HepG2 (cell line): ENCODE data around the gene UAP1. TPM values are rescaled to one million over a fixed set of nuclear protein-coding genes. Genes with fewer than 3 reads are reported as not detected.

Experiments used
- ATAC-seq: fragments of 200-7000 bp; cut with Tn5 transposase; 3 replicates; pipeline ENCODE4 v1.9.1; 2020; ENCODE audit warnings: mild to moderate bottlenecking, moderate library complexity
- BruUV-seq: library from RNA; stranded (reverse); fragments of 400-500 nt; replicated peaks from 2 replicates; lab custom pipeline; 2021; lab: Mats Ljungman, UMichigan
- CTCF ChIA-PET: fragments of 300-600 bp; formaldehyde crosslinking; extraction: SDS; loops from one replicate; lab custom pipeline; 2021; ENCODE audit warnings: low total read pairs, inconsistent platforms, low intra/inter-chr PET ratio; lab: Yijun Ruan, JAX
- POLR2A ChIA-PET: fragments of 350-600 bp; sonication (Branson Sonifier 250); formaldehyde crosslinking; loops from one replicate; lab custom pipeline; 2020; ENCODE audit warnings: antibody characterized with exemption, inconsistent platforms; lab: Yijun Ruan, JAX
- DNase-seq: peaks from one replicate; pipeline ENCODE4 v3.0.0-alpha.2; 2015; ENCODE audit warnings: low spot score
- FAIRE-seq: peaks from 3 replicates; lab custom pipeline; 2011; peaks lifted over from hg19 to GRCh38; lab: Jason Lieb, UNC
- H2AFZ ChIP-seq: one replicate; pipeline ENCODE4 v1.6.1; 2011; ENCODE audit warnings: low read length, inconsistent platforms
- H3K27ac ChIP-seq: fragments of 300-600 bp; 3 replicates; pipeline ENCODE4 v1.8.0; 2011; ENCODE audit warnings: mixed run types, mild to moderate bottlenecking, mixed read lengths, low read length, inconsistent platforms; ENCODE audit not compliant: insufficient read depth; ENCODE audit errors: extremely low read length
- H3K27me3 ChIP-seq, 2 experiments: fragments of 200-600 bp in 1 of 2; 2 replicates in 1 of 2; 3 replicates in 1 of 2; pipeline versions ENCODE4 v1.6.0 to v1.8.0; 2011; ENCODE audit warnings: low read length in 2 of 2, mild to moderate bottlenecking in 2 of 2, moderate library complexity in 2 of 2, inconsistent platforms in 1 of 2; ENCODE audit not compliant: insufficient read depth in 2 of 2, control insufficient read depth in 1 of 2
- H3K36me3 ChIP-seq, 2 experiments: fragments of 200-600 bp in 1 of 2; replicated peaks in 1 of 2; 2 replicates in 1 of 2; 3 replicates in 1 of 2; pipeline versions ENCODE4 v1.5.1 to v1.8.0; 2011; ENCODE audit warnings: low read length in 2 of 2, inconsistent platforms in 1 of 2; ENCODE audit not compliant: insufficient read depth in 2 of 2, control insufficient read depth in 1 of 2
- H3K4me1 ChIP-seq: 2 replicates; pipeline ENCODE4 v1.5.1; 2012; ENCODE audit warnings: low read length, inconsistent platforms; ENCODE audit not compliant: insufficient read depth
- H3K4me2 ChIP-seq: 2 replicates; pipeline ENCODE4 v1.6.0; 2011; ENCODE audit warnings: low read depth, low read length, inconsistent platforms
- H3K4me3 ChIP-seq, 3 experiments: fragments of 200-600 bp in 1 of 3; sonication (generic), shearing (Covaris generic) in 1 of 3; replicated peaks in 1 of 3; 2 replicates each; pipeline ENCODE4 v1.5.1; 2011 to 2016; ENCODE audit warnings: low read length in 3 of 3, inconsistent platforms in 2 of 3, low read depth in 2 of 3, mild to moderate bottlenecking in 2 of 3, control low read depth in 1 of 3, mixed read lengths in 1 of 3; ENCODE audit not compliant: insufficient read depth in 1 of 3
- H3K79me2 ChIP-seq: one replicate; pipeline ENCODE4 v1.6.1; 2011; ENCODE audit warnings: low read length, inconsistent platforms; ENCODE audit not compliant: insufficient read depth
- H3K9ac ChIP-seq: 2 replicates; pipeline ENCODE4 v1.6.0; 2011; ENCODE audit warnings: mild to moderate bottlenecking, low read depth, low read length, inconsistent platforms; ENCODE audit not compliant: insufficient read depth
- H3K9me3 ChIP-seq: 2 replicates; pipeline ENCODE4 v1.5.1; 2012; ENCODE audit warnings: mild to moderate bottlenecking, low read length
- H4K20me1 ChIP-seq: 2 replicates; pipeline ENCODE4 v1.6.0; 2011; ENCODE audit warnings: inconsistent platforms, mild to moderate bottlenecking, low read length, moderate library complexity; ENCODE audit not compliant: insufficient read depth
- ATM ChIP-seq: fragments of 450-650 bp; IDR thresholded peaks from 2 replicates; pipeline ENCODE4 v1.7.1; 2017; ENCODE audit warnings: mild to moderate bottlenecking, borderline replicate concordance
- EED ChIP-seq: sonication (generic); formaldehyde crosslinking; IDR thresholded peaks from 2 replicates; pipeline ENCODE4 v1.5.0; 2020; ENCODE audit warnings: mild to moderate bottlenecking, missing genetic modification reagents
- KLF13 ChIP-seq: sonication (generic); formaldehyde crosslinking; IDR thresholded peaks from 2 replicates; pipeline ENCODE4 v1.4.0; 2020; ENCODE audit warnings: mild to moderate bottlenecking, missing genetic modification reagents
- MEF2D ChIP-seq: sonication (generic); formaldehyde crosslinking; IDR thresholded peaks from 2 replicates; pipeline ENCODE4 v1.5.1; 2020; ENCODE audit warnings: mild to moderate bottlenecking, missing genetic modification reagents
- MLLT10 ChIP-seq: sonication (generic); formaldehyde crosslinking; IDR thresholded peaks from 2 replicates; pipeline ENCODE4 v1.4.0; 2020; ENCODE audit warnings: missing genetic modification reagents
- NFKBIZ ChIP-seq: IDR thresholded peaks from 2 replicates; pipeline ENCODE4 v1.6.1; 2018; ENCODE audit warnings: missing genetic modification reagents, missing compliant biosample characterization
- NFYC ChIP-seq: IDR thresholded peaks from 2 replicates; pipeline ENCODE4 v1.6.1; 2016; ENCODE audit warnings: missing genetic modification reagents, missing compliant biosample characterization
- NR2F2 ChIP-seq: IDR thresholded peaks from 2 replicates; pipeline ENCODE4 v1.6.1; 2012; ENCODE audit warnings: low read depth, inconsistent platforms, borderline replicate concordance
- PRDM15 ChIP-seq: sonication (generic); formaldehyde crosslinking; IDR thresholded peaks from 2 replicates; pipeline ENCODE4 v1.4.0; 2020; ENCODE audit warnings: missing genetic modification reagents
- RELA ChIP-seq: sonication (generic); formaldehyde crosslinking; IDR thresholded peaks from 2 replicates; pipeline ENCODE4 v1.4.0; 2020; ENCODE audit warnings: missing genetic modification reagents
- TEAD2 ChIP-seq: sonication (generic); formaldehyde crosslinking; IDR thresholded peaks from 2 replicates; pipeline ENCODE4 v1.9.0; 2021; ENCODE audit warnings: missing genetic modification reagents
- ZBTB14 ChIP-seq: sonication (generic); formaldehyde crosslinking; IDR thresholded peaks from 2 replicates; pipeline ENCODE4 v1.4.0; 2020; ENCODE audit warnings: missing genetic modification reagents
- ZNF138 ChIP-seq: sonication (generic); formaldehyde crosslinking; IDR thresholded peaks from 2 replicates; pipeline ENCODE4 v1.5.0; 2020; ENCODE audit warnings: mild to moderate bottlenecking, low read depth, missing genetic modification reagents
- ZNF326 ChIP-seq: sonication (generic); formaldehyde crosslinking; IDR thresholded peaks from 2 replicates; pipeline ENCODE4 v1.4.0; 2020; ENCODE audit warnings: missing genetic modification reagents, borderline replicate concordance
- WGBS: methylation state at CpG from one replicate; pipeline ENCODE4 v1.1.6; 2017; ENCODE audit warnings: low lambda C conversion rate; 5-methylcytosine and 5-hydroxymethylcytosine counted together
- in situ Hi-C: cut with HindIII; loops from 2 replicates; pipeline ENCODE4 v1.10.0; 2017; ENCODE audit warnings: low pct_unique_long_range_greater_than_20kb; ENCODE audit not compliant: extremely low pct_ligation_motif_present
- intact Hi-C: fragments of 100-400 bp; cut with micrococcal nuclease; formaldehyde crosslinking; loops from one replicate; pipeline ENCODE4 v1.10.0; 2022; ENCODE audit not compliant: unreplicated experiment
- polyA plus RNA-seq, 8 experiments: library from polyadenylated mRNA; depleted of rRNA in 3 of 8; stranded (reverse) in 7 of 8; unstranded in 1 of 8; fragments of >200 nt; fragmentation: Illumina TruSeq in 4 of 8; extraction: Trizol in 4 of 8; gene quantifications; 2 replicates each; pipeline versions ENCODE4 v1.2.1 to v1.2.3, GENCODE V29; 2011 to 2016; ENCODE audit warnings: low read depth in 4 of 8, missing spikeins in 1 of 8, mixed read lengths in 1 of 8; ENCODE audit not compliant: insufficient read depth in 1 of 8
- total RNA-seq, 5 experiments: library from RNA; depleted of rRNA; stranded (reverse); fragments of >200 nt; fragmentation: Illumina TruSeq; extraction: Trizol; gene quantifications; 2 replicates each; pipeline ENCODE4 v1.2.3, GENCODE V29; 2016; ENCODE audit warnings: low read depth in 1 of 5
- TF ChIP-seq, protein P1 (sequence below): IDR thresholded peaks from 2 replicates; pipeline ENCODE4 v1.6.1; 2018; ENCODE audit warnings: missing genetic modification reagents, mild to moderate bottlenecking, missing compliant biosample characterization

UAP1 gene
- total and polyA plus RNA-seq, 2 of the 13 experiments (the other 11 are each of a cell fraction or from before 2014, with no cell fraction given): 48.4 to 117 TPM

DNA sequence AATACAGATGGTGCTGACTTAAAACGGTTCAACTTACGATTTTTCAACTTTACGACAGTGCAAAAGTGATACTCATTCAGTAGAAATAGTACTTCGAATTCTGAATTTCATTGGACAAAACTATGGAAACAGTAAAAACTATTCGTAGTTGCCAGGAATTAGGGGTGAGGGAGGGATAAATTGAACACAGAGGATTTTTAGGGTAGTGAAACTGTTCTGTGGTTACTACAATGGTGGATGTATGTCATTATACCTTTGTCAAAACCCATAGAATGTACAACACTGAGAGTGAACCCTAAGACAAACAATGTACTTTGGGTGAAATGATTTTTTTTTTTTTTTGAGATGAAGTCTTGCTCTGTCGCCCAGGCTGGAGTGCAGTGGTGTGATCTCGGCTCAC lies 78.2 kb downstream of the UAP1 start:
- FAIRE-seq (no peak), DNase-seq (no peak), ATAC-seq (no peak)
- Histone ChIP-seq H3K4me2 (no peak overlapping the region), H2AFZ (no peak overlapping the region), H3K9ac (no peak overlapping the region), H3K79me2 (no peaks in the 10 kb centered on the region), H3K4me1 (no peaks in the 10 kb centered on the region), H3K36me3 (no peaks in the 10 kb centered on the region), H3K4me3 (no peak overlapping the region), H4K20me1 (no peaks in the 10 kb centered on the region), H3K27me3 (no peaks in the 10 kb centered on the region), H3K9me3 (no peaks in the 10 kb centered on the region), H3K27ac (no peak overlapping the region)
- CTCF ChIA-PET: no interaction called here
- TF ChIP-seq EED: no peak
- no peak for TF ChIP-seq ZNF326 (CRISPR knock-in tag)
- POLR2A ChIA-PET: no interaction called here
- WGBS: 90% methylated on average over 7 of the region's 7 CpGs
- intact Hi-C loops (no loop called here), in situ Hi-C loops (no loop called here)
- no TSS peak for BruUV-seq

DNA sequence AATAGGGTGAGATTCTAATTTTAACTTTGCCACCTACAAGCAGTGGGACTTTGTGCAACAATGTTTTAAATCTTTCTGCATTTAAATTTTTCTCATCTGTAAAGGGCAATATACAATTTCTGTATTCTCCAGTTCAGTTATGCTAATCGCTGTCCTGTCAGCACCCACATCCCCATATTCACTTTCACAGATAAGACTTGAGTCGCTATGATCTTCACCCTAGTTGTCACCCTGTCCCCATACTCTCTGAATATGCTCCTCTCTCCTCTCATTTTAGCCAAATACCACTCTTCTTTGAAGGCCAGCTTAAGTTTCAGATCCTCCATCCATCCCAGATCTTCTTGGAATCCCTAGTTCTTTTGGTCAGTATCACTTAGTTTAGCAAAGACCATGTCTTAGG lies 79.6 kb downstream of the UAP1 start:
- no peak for ATAC-seq
- ChIA-PET POLR2A (no interaction called here), CTCF (no interaction called here)
- WGBS: 88% methylated on average over 2 of the region's 2 CpGs
- Histone ChIP-seq H3K79me2 (no peaks in the 10 kb centered on the region), H2AFZ (no peak overlapping the region), H3K27ac (no peak overlapping the region), H3K4me3 (no peak overlapping the region), H3K9ac (no peak overlapping the region), H3K4me1 (no peaks in the 10 kb centered on the region), H4K20me1 (no peaks in the 10 kb centered on the region), H3K36me3 (no peaks in the 10 kb centered on the region), H3K9me3 (no peaks in the 10 kb centered on the region), H3K4me2 (no peak overlapping the region), H3K27me3 (no peaks in the 10 kb centered on the region)
- in situ Hi-C loops: no loop called here
- no peak for DNase-seq
- intact Hi-C loops: no loop called here
- BruUV-seq: no TSS peak
- FAIRE-seq: no peak
- TF ChIP-seq TEAD2 (CRISPR knock-in tag): no peak
- no peak for TF ChIP-seq MEF2D
- TF ChIP-seq RELA (CRISPR knock-in tag): no peak
- no peak for TF ChIP-seq ATM
- TF ChIP-seq, protein P1, sequence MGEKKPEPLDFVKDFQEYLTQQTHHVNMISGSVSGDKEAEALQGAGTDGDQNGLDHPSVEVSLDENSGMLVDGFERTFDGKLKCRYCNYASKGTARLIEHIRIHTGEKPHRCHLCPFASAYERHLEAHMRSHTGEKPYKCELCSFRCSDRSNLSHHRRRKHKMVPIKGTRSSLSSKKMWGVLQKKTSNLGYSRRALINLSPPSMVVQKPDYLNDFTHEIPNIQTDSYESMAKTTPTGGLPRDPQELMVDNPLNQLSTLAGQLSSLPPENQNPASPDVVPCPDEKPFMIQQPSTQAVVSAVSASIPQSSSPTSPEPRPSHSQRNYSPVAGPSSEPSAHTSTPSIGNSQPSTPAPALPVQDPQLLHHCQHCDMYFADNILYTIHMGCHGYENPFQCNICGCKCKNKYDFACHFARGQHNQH (CRISPR knock-in tag): no peak
- no peak for TF ChIP-seq NR2F2
- TF ChIP-seq ZBTB14 (CRISPR knock-in tag): no peak
- no peak for TF ChIP-seq MLLT10
- TF ChIP-seq NFKBIZ: no peak
- TF ChIP-seq NFYC: no peak
- no peak for TF ChIP-seq ZNF138 (CRISPR knock-in tag)
- no peak for TF ChIP-seq KLF13 (CRISPR knock-in tag)
- TF ChIP-seq PRDM15 (CRISPR knock-in tag): no peak
